Mammary epithelial cell (primary cell): Measurements from ENCODE around the gene NTS.

Experiments
- EZH2 ChIP-seq: IDR thresholded peaks from 2 replicates; pipeline ENCODE4 v1.6.1; 2012; ENCODE audit warnings: low read length, inconsistent platforms, borderline replicate concordance
- TF ChIP-seq, protein P1 (sequence below), 2 donors: IDR thresholded peaks in 1 of 2; conservative IDR thresholded peaks in 1 of 2; 2 replicates each; pipeline ENCODE4 v1.5.1; 2011 to 2012; ENCODE audit warnings: inconsistent platforms in 2 of 2, low read length in 2 of 2, mild to moderate bottlenecking in 2 of 2, control low read depth in 1 of 2, low read depth in 1 of 2; ENCODE audit not compliant: insufficient read depth in 1 of 2; ENCODE audit errors: extremely low read depth in 1 of 2

GRCh38 chr12:85835426-85836196 lies 38.5 kb upstream of the NTS start:
- TF ChIP-seq, protein P1, sequence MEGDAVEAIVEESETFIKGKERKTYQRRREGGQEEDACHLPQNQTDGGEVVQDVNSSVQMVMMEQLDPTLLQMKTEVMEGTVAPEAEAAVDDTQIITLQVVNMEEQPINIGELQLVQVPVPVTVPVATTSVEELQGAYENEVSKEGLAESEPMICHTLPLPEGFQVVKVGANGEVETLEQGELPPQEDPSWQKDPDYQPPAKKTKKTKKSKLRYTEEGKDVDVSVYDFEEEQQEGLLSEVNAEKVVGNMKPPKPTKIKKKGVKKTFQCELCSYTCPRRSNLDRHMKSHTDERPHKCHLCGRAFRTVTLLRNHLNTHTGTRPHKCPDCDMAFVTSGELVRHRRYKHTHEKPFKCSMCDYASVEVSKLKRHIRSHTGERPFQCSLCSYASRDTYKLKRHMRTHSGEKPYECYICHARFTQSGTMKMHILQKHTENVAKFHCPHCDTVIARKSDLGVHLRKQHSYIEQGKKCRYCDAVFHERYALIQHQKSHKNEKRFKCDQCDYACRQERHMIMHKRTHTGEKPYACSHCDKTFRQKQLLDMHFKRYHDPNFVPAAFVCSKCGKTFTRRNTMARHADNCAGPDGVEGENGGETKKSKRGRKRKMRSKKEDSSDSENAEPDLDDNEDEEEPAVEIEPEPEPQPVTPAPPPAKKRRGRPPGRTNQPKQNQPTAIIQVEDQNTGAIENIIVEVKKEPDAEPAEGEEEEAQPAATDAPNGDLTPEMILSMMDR (conservative IDR thresholded peaks at IDR 0.05 in 1 of 2, IDR thresholded peaks at IDR 0.05 in 1 of 2; ENCODE audit: extremely low read depth in 1 of 2, insufficient read depth in 1 of 2, low read depth in 1 of 2, low read length in 2 of 2), result no peak
- TF ChIP-seq EZH2, result no peak
